ENCODE results near the gene FAM72B. TPM values are rescaled to one million over a fixed set of nuclear protein-coding genes. Genes with fewer than 3 reads are reported as not detected.
"Not testable (repeated sequence)": the region's sequence is repeated elsewhere in the genome, so short reads cannot be mapped to it uniquely, and the experiment has no call there.

FAM72B gene
- total RNA-seq (2021; ENCODE audit: unreplicated experiment): 10.2 TPM
- 9.8 and 10.7 TPM in 2 replicates for polyA plus RNA-seq (2012)
- percentile 47 among the genes with signal in this experiment for Bru-seq, nascent RNA
- percentile 58 among the genes with signal in this experiment for BruChase-seq, experiment 1, labeled RNA remaining after a 6-hour chase
- percentile 48 among the genes with signal in this experiment for BruChase-seq, experiment 2, labeled RNA remaining after a 2-hour chase
- long read RNA-seq, transcript FAM72B-202 (4 exons, 2,396 nt): major isoform, 24 of 26 reads
- long read RNA-seq, partial matches to known transcripts: 0 of 26 reads
- long read RNA-seq, other reads (novel, unspliced or antisense): 1 of 26 reads

- BruUV-seq (replicated peaks); RAD21 ChIA-PET (ENCODE audit: low non-redundant PET in 1 of 2, low total read pairs in 2 of 2, uncharacterized antibody in 2 of 2, unreplicated experiment in 2 of 2); H3K27ac ChIP-seq (ENCODE audit: low read depth, low read length); H4K20me1 ChIP-seq (ENCODE audit: insufficient read depth); CTCF ChIA-PET; H3K9me3 ChIP-seq (ENCODE audit: control insufficient read depth in 1 of 2, insufficient read depth in 1 of 2, low read depth in 1 of 2, low read length in 2 of 2); H2AFZ ChIP-seq (ENCODE audit: low read depth, low read length, poor library complexity, severe bottlenecking); intact Hi-C loops (cut with micrococcal nuclease); H3K9me2 ChIP-seq (ENCODE audit: insufficient read depth); POLR2A ChIA-PET; H3K79me2 ChIP-seq (ENCODE audit: insufficient read depth, low read length); H3K4me1 ChIP-seq (ENCODE audit: control insufficient read depth in 1 of 2, insufficient read depth in 2 of 2, low read length in 2 of 2); H3K36me3 ChIP-seq (ENCODE audit: control insufficient read depth in 1 of 2, insufficient read depth in 2 of 2, low read length in 2 of 2); H3K27me3 ChIP-seq (ENCODE audit: insufficient read depth, low read length): not testable (repeated sequence)
- H3K4me3 ChIP-seq (replicated peaks in 1 of 2; ENCODE audit: low read depth in 1 of 2, low read length in 2 of 2): peak within 1 kb of the TSS; percentile 38 to 44; a peak in 3 of 4 replicates
- peak within 1 kb of the TSS; percentile 39; the same call in 1 of the 2 replicates for H3K9ac ChIP-seq (ENCODE audit: low read length)
- peak; percentile 86 for ATAC-seq
- TF ChIP-seq SP1 (IDR thresholded peaks at IDR 0.05; ENCODE audit: low read depth): peak; percentile 44; the same call in 1 of the 2 replicates
- H3K4me2 ChIP-seq (ENCODE audit: low read length): peak within 1 kb of the TSS; percentile 21; the same call in 1 of the 2 replicates
- DNase-seq (ENCODE audit: low read depth, low spot score): peak; percentile 87
Observed at GRCh38 chr1:121184290-121185127, at the start of gene FAM72B, which contains the start of gene SRGAP2C. FAM72B (minus strand) TSS chr1:121184340; CDS start chr1:121183489, 851 bp downstream. SRGAP2C (plus strand) TSS chr1:121184975; CDS start chr1:121187447, 2,472 bp downstream.

DNA sequence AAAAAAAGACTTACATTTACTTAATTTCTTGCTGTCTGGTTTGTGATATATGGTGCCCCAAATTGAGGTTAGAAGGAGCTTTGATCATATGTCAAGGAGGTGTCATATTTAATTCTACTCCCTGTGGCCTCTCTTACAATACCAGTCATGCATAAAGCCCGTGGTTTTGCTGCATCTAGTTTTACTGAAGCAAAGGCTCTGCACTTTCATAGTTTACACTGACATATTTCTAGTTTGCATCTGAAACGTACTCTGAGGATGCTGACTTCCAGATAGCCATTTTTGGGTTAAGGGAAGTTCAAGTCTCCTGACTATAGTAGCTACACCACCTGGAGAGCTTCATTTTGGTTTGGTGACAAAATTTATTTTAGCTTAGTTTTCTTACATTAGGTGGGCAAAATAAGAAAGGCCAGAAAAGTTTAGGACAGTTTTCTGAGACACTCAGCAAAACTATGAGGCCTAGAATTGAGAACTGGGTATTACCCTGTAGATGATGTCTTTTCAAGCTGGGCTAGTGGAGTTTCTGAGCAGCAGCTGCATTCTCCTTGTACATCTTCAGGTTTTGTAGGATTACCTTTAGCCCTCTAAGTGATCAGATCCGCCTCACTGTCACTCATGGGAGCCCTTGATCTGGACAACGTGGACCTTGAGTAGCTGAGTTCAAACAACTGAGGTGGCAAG, 48.4 kb upstream of the FAM72B start:
- ATAC-seq; H3K79me2 ChIP-seq (ENCODE audit: insufficient read depth, low read length); RAD21 ChIA-PET (ENCODE audit: low non-redundant PET in 1 of 2, low total read pairs in 2 of 2, uncharacterized antibody in 2 of 2, unreplicated experiment in 2 of 2): not testable (repeated sequence)

DNA sequence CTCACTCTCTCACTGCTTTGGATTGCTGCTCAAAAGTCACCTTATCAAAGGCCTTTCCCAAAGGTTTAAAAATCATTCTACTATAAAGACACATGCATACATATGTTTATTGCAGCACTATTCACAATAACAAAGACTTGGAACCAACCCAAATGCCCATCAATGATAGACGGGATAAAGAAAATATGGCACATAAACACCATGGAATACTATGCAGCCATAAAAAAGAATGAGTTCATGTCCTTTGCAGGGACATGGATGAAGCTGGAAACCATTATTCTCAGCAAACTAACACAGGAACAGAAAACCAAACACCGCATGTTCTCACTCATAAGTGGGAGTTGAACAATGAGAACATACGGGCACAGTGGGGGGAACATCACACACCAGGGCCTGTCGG, 46.5 kb upstream of the FAM72B start:
- ATAC-seq; H2AFZ ChIP-seq (ENCODE audit: low read depth, low read length, poor library complexity, severe bottlenecking); H3K9me3 ChIP-seq (ENCODE audit: control insufficient read depth in 1 of 2, insufficient read depth in 1 of 2, low read depth in 1 of 2, low read length in 2 of 2); intact Hi-C loops (cut with micrococcal nuclease); DNase-seq (ENCODE audit: low read depth, low spot score); BruUV-seq (replicated peaks); H3K4me3 ChIP-seq (replicated peaks in 1 of 2; ENCODE audit: low read depth in 1 of 2, low read length in 2 of 2); CTCF ChIA-PET; POLR2A ChIA-PET; H3K36me3 ChIP-seq (ENCODE audit: control insufficient read depth in 1 of 2, insufficient read depth in 2 of 2, low read length in 2 of 2); H3K4me1 ChIP-seq (ENCODE audit: control insufficient read depth in 1 of 2, insufficient read depth in 2 of 2, low read length in 2 of 2); H3K9ac ChIP-seq (ENCODE audit: low read length); RAD21 ChIA-PET (ENCODE audit: low non-redundant PET in 1 of 2, low total read pairs in 2 of 2, uncharacterized antibody in 2 of 2, unreplicated experiment in 2 of 2); H4K20me1 ChIP-seq (ENCODE audit: insufficient read depth); H3K4me2 ChIP-seq (ENCODE audit: low read length); H3K9me2 ChIP-seq (ENCODE audit: insufficient read depth); H3K27me3 ChIP-seq (ENCODE audit: insufficient read depth, low read length); H3K27ac ChIP-seq (ENCODE audit: low read depth, low read length); H3K79me2 ChIP-seq (ENCODE audit: insufficient read depth, low read length): not testable (repeated sequence)

More for the DNA sequence above, 48.4 kb upstream of the FAM72B start:
- H3K4me3 ChIP-seq (replicated peaks in 1 of 2; ENCODE audit: low read depth in 1 of 2, low read length in 2 of 2); H2AFZ ChIP-seq (ENCODE audit: low read depth, low read length, poor library complexity, severe bottlenecking); H3K4me1 ChIP-seq (ENCODE audit: control insufficient read depth in 1 of 2, insufficient read depth in 2 of 2, low read length in 2 of 2); H3K27me3 ChIP-seq (ENCODE audit: insufficient read depth, low read length); H3K27ac ChIP-seq (ENCODE audit: low read depth, low read length); H3K9ac ChIP-seq (ENCODE audit: low read length); H4K20me1 ChIP-seq (ENCODE audit: insufficient read depth); H3K4me2 ChIP-seq (ENCODE audit: low read length); H3K9me2 ChIP-seq (ENCODE audit: insufficient read depth); CTCF ChIA-PET; BruUV-seq (replicated peaks); DNase-seq (ENCODE audit: low read depth, low spot score); POLR2A ChIA-PET; intact Hi-C loops (cut with micrococcal nuclease); H3K36me3 ChIP-seq (ENCODE audit: control insufficient read depth in 1 of 2, insufficient read depth in 2 of 2, low read length in 2 of 2); H3K9me3 ChIP-seq (ENCODE audit: control insufficient read depth in 1 of 2, insufficient read depth in 1 of 2, low read depth in 1 of 2, low read length in 2 of 2): not testable (repeated sequence)
